Neural progenitor cell (in vitro differentiated cells): ENCODE measurements around the gene TRIM14.

Source experiments
- EZH2 ChIP-seq: fragments of 200-600 bp; sonication (generic); IDR thresholded peaks from 2 replicates; pipeline ENCODE4 v1.6.1; 2017; ENCODE audit warnings: antibody characterized with exemption, mild to moderate bottlenecking, moderate library complexity
- EZH2phosphoT487 ChIP-seq: fragments of 200-600 bp; sonication (generic); IDR thresholded peaks from 2 replicates; pipeline ENCODE4 v1.6.1; 2017; ENCODE audit warnings: antibody characterized with exemption
- TF ChIP-seq, protein P1 (sequence below): fragments of 200-600 bp; sonication (generic); IDR thresholded peaks from 2 replicates; pipeline ENCODE4 v1.5.1; 2017; ENCODE audit warnings: antibody characterized with exemption, mild to moderate bottlenecking

- TF ChIP-seq, protein P1, sequence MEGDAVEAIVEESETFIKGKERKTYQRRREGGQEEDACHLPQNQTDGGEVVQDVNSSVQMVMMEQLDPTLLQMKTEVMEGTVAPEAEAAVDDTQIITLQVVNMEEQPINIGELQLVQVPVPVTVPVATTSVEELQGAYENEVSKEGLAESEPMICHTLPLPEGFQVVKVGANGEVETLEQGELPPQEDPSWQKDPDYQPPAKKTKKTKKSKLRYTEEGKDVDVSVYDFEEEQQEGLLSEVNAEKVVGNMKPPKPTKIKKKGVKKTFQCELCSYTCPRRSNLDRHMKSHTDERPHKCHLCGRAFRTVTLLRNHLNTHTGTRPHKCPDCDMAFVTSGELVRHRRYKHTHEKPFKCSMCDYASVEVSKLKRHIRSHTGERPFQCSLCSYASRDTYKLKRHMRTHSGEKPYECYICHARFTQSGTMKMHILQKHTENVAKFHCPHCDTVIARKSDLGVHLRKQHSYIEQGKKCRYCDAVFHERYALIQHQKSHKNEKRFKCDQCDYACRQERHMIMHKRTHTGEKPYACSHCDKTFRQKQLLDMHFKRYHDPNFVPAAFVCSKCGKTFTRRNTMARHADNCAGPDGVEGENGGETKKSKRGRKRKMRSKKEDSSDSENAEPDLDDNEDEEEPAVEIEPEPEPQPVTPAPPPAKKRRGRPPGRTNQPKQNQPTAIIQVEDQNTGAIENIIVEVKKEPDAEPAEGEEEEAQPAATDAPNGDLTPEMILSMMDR = no peak
- TF ChIP-seq EZH2phosphoT487 (no peak), EZH2 (no peak)
These were observed 79.4 kb downstream of the TRIM14 start for GRCh38 chr9:98039607-98040017.
